ENCODE measurements around the gene PTPRG.
A peak's percentile ranks its signal among the peaks of the same experiment; 100 is the strongest.

The PTPRG gene

GRCh38 chr3:62316525-62316924 is 755.2 kb downstream of the PTPRG start:
- Mint-ChIP-seq H3K27me3 (peaks cover 27% of the 10 kb centered on the region), H3K9me3 (peaks cover 12% of the 10 kb centered on the region)

GRCh38 chr3:62318365-62318751 is 757.0 kb downstream of the PTPRG start:
- Mint-ChIP-seq H3K9me3 (peaks cover 12% of the 10 kb centered on the region), H3K27ac (peak overlapping the region; percentile 81), H3K4me1 (peaks cover 13% of the 10 kb centered on the region), H3K36me3 (peaks cover 14% of the 10 kb centered on the region), H3K4me3 (peak overlapping the region; percentile 92), H3K27me3 (peaks cover 27% of the 10 kb centered on the region)
- no peak for ATAC-seq

More at GRCh38 chr3:62316525-62316924, 755.2 kb downstream of the PTPRG start:
- H3K4me3 Mint-ChIP-seq: no peak overlapping the region
- H3K27ac Mint-ChIP-seq: no peak overlapping the region
- H3K4me1 Mint-ChIP-seq: peaks cover 13% of the 10 kb centered on the region
- ATAC-seq: no peak
- H3K36me3 Mint-ChIP-seq: peaks cover 14% of the 10 kb centered on the region

GRCh38 chr3:62318752-62319569 is 757.6 kb downstream of the PTPRG start:
- Mint-ChIP-seq H3K4me1 (peaks cover 13% of the 10 kb centered on the region), H3K27ac (peak overlapping the region; percentile 81), H3K36me3 (peaks cover 14% of the 10 kb centered on the region), H3K4me3 (peak overlapping the region; percentile 92), H3K9me3 (peaks cover 12% of the 10 kb centered on the region), H3K27me3 (peaks cover 27% of the 10 kb centered on the region)
- peak; percentile 93 for ATAC-seq

DNA sequence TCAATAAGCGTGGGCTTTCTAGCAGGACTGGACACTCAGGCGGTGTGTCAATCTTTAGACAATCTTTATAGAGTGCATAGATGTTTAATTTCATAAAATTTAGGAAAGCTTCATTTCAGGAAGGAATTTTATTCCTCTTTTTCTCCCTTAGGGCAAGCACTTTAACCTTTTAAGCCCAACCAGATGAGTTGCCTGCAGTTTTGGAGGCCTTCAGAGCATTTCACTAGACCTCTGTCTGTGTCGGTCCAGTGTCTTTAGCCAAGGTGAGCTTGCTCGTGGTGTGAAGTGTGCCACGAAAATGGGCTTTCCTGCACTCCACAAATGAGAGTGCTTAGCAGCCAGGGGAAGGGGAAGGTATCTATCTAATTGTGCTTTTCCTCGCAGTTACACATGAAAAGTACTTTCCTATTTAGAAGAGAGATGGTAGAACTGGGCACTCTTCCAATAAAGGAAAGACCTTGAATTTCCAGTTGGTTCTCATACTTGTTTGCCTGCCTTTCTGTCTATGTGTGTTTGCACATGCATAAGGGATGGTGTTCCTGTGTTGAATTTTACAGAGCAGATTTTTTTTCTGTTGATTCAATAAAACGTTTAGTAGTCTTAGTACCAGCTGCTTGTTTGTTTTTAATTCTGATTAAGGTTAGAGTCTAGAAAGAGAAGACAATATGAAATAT is 758.3 kb downstream of the PTPRG start:
- H3K4me1 Mint-ChIP-seq: peaks cover 13% of the 10 kb centered on the region
- H3K4me3 Mint-ChIP-seq: peak overlapping the region; percentile 92
- H3K9me3 Mint-ChIP-seq: peaks cover 8% of the 10 kb centered on the region
- no peak for ATAC-seq
- peaks cover 14% of the 10 kb centered on the region for H3K36me3 Mint-ChIP-seq
- H3K27ac Mint-ChIP-seq: no peak overlapping the region
- peaks cover 20% of the 10 kb centered on the region for H3K27me3 Mint-ChIP-seq

DNA sequence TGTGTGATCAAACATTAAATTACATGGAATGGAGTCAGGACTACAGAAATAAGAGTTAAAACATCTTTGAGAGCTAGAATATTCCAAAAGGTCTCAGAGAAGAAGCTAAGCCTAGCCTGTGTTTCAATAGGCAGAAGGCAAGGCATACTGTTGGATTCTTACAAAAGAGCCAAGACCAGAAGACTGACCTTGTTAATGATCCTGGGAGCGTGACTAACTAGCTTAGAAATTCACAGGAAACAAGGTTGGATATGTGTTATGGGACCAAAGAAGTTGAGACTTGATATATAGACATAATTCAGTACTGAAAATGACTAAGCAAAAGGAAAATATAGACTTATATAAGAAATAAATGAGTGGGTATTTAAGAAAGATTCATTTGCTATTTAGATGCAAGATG is 761.9 kb downstream of the PTPRG start:
- Mint-ChIP-seq H3K36me3 (peaks cover 14% of the 10 kb centered on the region), H3K9me3 (peaks cover 3% of the 10 kb centered on the region), H3K27ac (no peak overlapping the region), H3K27me3 (no peaks in the 10 kb centered on the region), H3K4me3 (no peak overlapping the region), H3K4me1 (peaks cover 13% of the 10 kb centered on the region)
- no peak for ATAC-seq

DNA sequence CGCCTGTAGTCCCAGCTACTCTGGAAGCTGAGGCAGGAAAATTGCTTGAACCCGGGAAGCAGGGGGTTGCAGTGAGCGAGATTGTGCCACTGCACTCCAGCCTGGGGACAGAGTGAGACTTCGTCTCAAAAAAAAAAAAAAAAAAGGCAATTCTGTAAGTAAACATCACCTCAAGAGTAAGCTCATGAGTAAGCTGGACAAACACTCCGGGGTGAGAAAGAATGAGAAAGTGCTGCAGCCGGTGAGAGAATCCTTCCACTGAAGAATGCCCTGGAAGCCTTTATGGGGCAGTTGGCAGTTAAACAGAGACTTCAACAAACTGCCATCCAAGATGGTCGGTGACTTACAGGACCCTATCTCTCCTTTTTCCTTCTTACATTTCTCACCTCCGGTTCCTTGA is 764.5 kb downstream of the PTPRG start:
- H3K27me3 Mint-ChIP-seq: no peaks in the 10 kb centered on the region

GRCh38 chr3:62329971-62330370 is 768.6 kb downstream of the PTPRG start:
- Mint-ChIP-seq H3K4me1 (no peaks in the 10 kb centered on the region), H3K27ac (no peak overlapping the region), H3K36me3 (no peaks in the 10 kb centered on the region), H3K9me3 (no peaks in the 10 kb centered on the region), H3K4me3 (no peak overlapping the region), H3K27me3 (no peaks in the 10 kb centered on the region)
- ATAC-seq: no peak

More for the DNA sequence above, 764.5 kb downstream of the PTPRG start:
- no peak overlapping the region for H3K27ac Mint-ChIP-seq
- H3K9me3 Mint-ChIP-seq: peaks cover under 1% of the 10 kb centered on the region
- ATAC-seq: no peak
- H3K4me3 Mint-ChIP-seq: no peak overlapping the region
- H3K4me1 Mint-ChIP-seq: no peaks in the 10 kb centered on the region
- peaks cover 6% of the 10 kb centered on the region for H3K36me3 Mint-ChIP-seq

DNA sequence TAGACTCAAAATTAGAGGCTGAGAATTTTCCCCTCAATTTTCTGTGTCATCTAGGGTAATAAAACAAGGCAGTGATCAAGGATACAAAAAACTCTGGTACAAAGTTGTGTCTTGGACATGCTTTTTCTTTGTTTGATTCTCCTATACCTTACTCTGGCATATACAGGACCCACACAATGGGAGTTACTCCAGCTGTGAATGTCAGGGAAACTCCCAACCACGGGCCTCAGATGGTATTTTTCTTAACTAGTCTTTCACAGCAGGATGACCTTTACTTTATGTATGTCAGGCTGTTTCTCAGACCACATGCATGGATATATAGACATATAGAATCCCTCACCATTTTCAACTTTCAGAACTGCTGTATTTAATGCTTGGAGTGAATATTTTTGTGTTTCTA is 770.6 kb downstream of the PTPRG start:
- no peak overlapping the region for H3K27ac Mint-ChIP-seq
- H3K27me3 Mint-ChIP-seq: no peaks in the 10 kb centered on the region
- no peaks in the 10 kb centered on the region for H3K36me3 Mint-ChIP-seq
- H3K9me3 Mint-ChIP-seq: no peaks in the 10 kb centered on the region
- ATAC-seq: peak; percentile 16
- H3K4me1 Mint-ChIP-seq: no peaks in the 10 kb centered on the region
- H3K4me3 Mint-ChIP-seq: no peak overlapping the region

DNA sequence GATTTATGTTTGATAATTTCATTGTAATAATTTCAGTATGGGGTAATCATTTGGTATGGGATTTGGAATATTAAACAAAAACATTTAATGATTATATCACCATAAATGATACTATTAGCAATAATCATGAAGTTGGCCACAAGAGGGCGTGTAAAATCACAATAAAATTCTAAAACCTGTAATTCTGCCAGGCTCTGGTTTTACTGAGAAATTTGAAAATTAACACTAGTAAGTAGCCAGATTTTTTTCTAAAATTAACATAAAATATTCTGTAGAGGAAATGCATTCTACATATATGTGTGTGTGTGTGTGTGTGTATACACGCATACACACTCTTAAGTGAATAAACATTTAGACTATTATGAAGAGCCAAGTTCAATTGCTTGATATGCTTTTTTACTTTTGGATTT is 771.5 kb downstream of the PTPRG start:
- Mint-ChIP-seq H3K9me3 (no peaks in the 10 kb centered on the region), H3K27me3 (no peaks in the 10 kb centered on the region), H3K4me3 (no peak overlapping the region), H3K4me1 (no peaks in the 10 kb centered on the region), H3K36me3 (no peaks in the 10 kb centered on the region), H3K27ac (no peak overlapping the region)
- no peak for ATAC-seq

- Mint-ChIP-seq H3K27me3 (no peaks in the 10 kb centered on the region), H3K9me3 (no peaks in the 10 kb centered on the region), H3K4me1 (no peaks in the 10 kb centered on the region), H3K36me3 (no peaks in the 10 kb centered on the region), H3K27ac (no peak overlapping the region), H3K4me3 (no peak overlapping the region)
- ATAC-seq: no peak
Observed at GRCh38 chr3:62335196-62335595, 773.8 kb downstream of the PTPRG start.

- H3K4me3 Mint-ChIP-seq: no peak overlapping the region
- no peaks in the 10 kb centered on the region for H3K4me1 Mint-ChIP-seq
- no peak for ATAC-seq
- H3K27ac Mint-ChIP-seq: no peak overlapping the region
- no peaks in the 10 kb centered on the region for H3K36me3 Mint-ChIP-seq
- H3K9me3 Mint-ChIP-seq: peaks cover 7% of the 10 kb centered on the region
- H3K27me3 Mint-ChIP-seq: peaks cover 23% of the 10 kb centered on the region
Observed at GRCh38 chr3:62343755-62344154, 782.4 kb downstream of the PTPRG start.
